ENCODE measurements around the gene TMA7B.

GRCh38 chr22:39941601-39942000 lies 18.6 kb upstream of the TMA7B start:
- TF ChIP-seq CTCF (IDR thresholded peaks at IDR 0.05 in 8 of 11, conservative IDR thresholded peaks at IDR 0.05 in 3 of 11) (no peak), POLR2AphosphoS5 (IDR thresholded peaks at IDR 0.05) (no peak)
